Activated CD8-positive, alpha-beta memory T cell treated with anti-CD3 and anti-CD28 coated beads for 36 hours (primary cell): ENCODE results near the gene GAB2. TPM values are rescaled to one million over a fixed set of nuclear protein-coding genes. Genes with fewer than 3 reads are reported as not detected.
"Not testable (repeated sequence)": the region's sequence is repeated elsewhere in the genome, so short reads cannot be mapped to it uniquely, and the experiment has no call there.

Source experiments
- CTCF ChIA-PET: fragments of 350-600 bp; sonication (Branson Sonifier 250); formaldehyde crosslinking; loops from one replicate; lab custom pipeline; 2021; ENCODE audit warnings: antibody characterized with exemption; lab: Charles Lee
- POLR2A ChIA-PET: fragments of 350-600 bp; sonication (Branson Sonifier 250); formaldehyde crosslinking; loops from one replicate; lab custom pipeline; 2021; ENCODE audit warnings: antibody characterized with exemption; lab: Charles Lee
- total RNA-seq, 2 experiments: library from RNA; stranded (reverse); gene quantifications; one replicate each; pipeline ENCODE4 v1.2.3, GENCODE V29; 2021

GAB2 gene
- total RNA-seq, 2 experiments from 2014 or later, result 2.6 to 2.9 TPM

DNA sequence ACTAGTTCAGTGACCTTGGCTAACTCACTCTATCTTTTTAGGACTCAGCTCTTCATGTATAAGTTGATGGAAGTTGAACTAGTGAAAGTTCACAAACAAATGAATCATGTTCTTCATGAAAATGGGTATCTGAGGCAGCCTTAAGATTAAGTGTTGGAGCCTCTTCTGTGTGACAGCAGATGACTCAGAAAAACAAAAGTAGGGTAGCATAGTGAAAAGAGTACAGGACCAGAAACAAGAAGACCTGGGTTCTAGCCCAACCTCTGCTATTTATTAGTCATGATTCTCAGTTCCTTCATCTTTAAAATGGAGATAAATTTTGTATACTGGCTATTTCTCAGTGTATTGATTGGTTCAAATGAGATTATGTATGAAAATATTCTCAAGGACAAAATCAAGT lies 168.7 kb downstream of the GAB2 start:
- POLR2A ChIA-PET, result no interaction called here
- CTCF ChIA-PET, result no interaction called here

- CTCF ChIA-PET, result no interaction called here
- POLR2A ChIA-PET, result no interaction called here
Measured at GRCh38 chr11:78248191-78248590, 169.4 kb downstream of the GAB2 start.

- CTCF ChIA-PET, result interaction anchor here (0.7 kb wide), 2 partner anchors 176 to 241 kb away, joined by 3 to 4 read pairs; no protein-coding TSS in a partner anchor
Measured at GRCh38 chr11:78244546-78245255, 172.9 kb downstream of the GAB2 start.

DNA sequence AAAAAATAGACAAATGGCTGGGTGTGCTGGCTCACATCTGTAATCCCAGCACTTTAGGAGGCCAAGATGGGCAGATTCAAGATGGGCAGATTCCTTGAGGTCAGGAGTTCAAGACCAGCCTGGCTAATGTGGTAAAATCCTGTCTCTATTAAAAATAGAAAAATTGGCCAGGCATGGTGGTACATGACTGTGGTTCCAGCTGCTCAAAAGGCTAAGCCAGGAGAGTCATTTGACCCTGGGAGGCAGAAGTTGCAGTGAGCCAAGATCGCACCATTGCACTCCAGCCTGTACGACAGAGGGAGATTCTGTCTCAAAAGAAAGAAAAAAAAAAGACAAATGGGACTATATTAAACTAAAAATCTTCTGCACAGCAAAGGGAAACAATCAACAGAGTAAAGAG lies 173.5 kb downstream of the GAB2 start:
- ChIA-PET CTCF (interaction anchor here (0.7 kb wide), 2 partner anchors 177 to 240 kb away, joined by 3 to 4 read pairs; no protein-coding TSS in a partner anchor), POLR2A (no interaction called here)

More at GRCh38 chr11:78244546-78245255, 172.9 kb downstream of the GAB2 start:
- POLR2A ChIA-PET, result no interaction called here

DNA sequence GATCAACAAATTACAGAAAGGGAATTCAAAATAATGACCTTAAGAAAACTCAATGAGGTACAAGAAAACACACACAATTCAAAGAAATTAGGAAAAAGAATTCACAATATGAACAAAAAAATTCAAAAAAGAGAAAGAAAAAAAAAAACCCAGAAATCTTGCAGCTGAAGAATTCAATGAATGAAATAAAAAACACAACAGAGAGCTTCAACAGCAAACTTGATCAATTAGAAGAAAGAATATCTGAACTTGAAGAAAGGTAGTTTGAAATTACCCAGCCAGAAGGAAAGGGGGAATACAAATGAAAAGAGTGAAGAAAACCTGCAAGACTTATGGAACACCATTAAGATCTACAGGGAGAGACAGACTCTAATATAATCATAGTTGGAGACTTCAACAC lies 176.1 kb downstream of the GAB2 start:
- CTCF ChIA-PET, result no interaction called here
- POLR2A ChIA-PET, result no interaction called here

DNA sequence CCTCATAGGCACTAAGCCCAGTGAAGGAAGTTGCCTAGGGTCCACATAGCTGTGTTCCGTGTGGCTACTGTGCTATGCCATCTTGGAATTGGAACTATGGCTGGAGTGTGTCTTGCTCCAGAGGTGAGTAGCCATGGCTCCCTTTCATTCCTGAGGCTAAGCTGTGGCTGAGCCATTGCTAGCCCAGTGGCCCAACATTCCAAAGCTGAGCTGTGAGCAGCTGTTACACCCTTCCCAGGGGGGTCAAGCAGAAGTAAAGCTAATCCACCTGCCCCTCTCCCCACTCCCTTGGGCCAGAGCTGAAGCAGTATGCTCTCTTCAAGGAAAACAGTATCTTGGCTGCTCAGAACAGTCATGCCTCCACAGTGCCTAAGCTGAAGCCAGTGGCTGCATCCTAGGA lies 177.8 kb downstream of the GAB2 start:
- CTCF ChIA-PET, result interaction anchor here (1.0 kb wide), 1 partner anchor 99 kb away, joined by 3 read pairs; no protein-coding TSS in a partner anchor
- POLR2A ChIA-PET, result no interaction called here

- ChIA-PET POLR2A (interaction anchor here (0.6 kb wide), 1 partner anchor 103 kb away, joined by 3 read pairs; no protein-coding TSS in a partner anchor), CTCF (interaction anchor here (0.6 kb wide), 1 partner anchor 188 kb away, joined by 5 read pairs; no protein-coding TSS in a partner anchor)
Measured at GRCh38 chr11:78237293-78238046, 180.2 kb downstream of the GAB2 start.

- ChIA-PET CTCF (no interaction called here), POLR2A (no interaction called here)
Measured at GRCh38 chr11:78234006-78234405, 183.6 kb downstream of the GAB2 start.

DNA sequence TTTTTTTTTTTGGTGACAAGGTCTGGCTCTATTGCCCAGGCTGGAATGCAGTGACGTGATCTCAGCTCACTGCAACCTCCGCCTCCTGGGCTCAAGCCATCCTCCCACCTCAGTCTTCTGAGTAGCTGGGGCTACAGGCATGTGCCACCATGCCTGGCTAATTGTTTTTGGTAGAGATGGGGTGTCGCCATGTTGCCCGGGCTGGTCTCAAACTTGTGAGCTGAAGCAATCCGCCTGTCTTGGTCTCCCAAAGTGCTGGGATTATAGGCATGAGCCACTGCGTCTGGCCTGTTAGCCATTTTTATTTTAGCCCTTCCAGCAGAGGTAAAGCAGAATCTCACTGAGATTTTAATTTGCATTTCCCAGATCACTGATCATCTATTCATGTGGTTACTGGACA lies 184.6 kb downstream of the GAB2 start:
- POLR2A ChIA-PET, result not testable (repeated sequence)

GRCh38 chr11:78231962-78232501 lies 185.6 kb downstream of the GAB2 start:
- ChIA-PET CTCF (no interaction called here), POLR2A (no interaction called here)

More for the DNA sequence above, 184.6 kb downstream of the GAB2 start:
- CTCF ChIA-PET, result not testable (repeated sequence)

DNA sequence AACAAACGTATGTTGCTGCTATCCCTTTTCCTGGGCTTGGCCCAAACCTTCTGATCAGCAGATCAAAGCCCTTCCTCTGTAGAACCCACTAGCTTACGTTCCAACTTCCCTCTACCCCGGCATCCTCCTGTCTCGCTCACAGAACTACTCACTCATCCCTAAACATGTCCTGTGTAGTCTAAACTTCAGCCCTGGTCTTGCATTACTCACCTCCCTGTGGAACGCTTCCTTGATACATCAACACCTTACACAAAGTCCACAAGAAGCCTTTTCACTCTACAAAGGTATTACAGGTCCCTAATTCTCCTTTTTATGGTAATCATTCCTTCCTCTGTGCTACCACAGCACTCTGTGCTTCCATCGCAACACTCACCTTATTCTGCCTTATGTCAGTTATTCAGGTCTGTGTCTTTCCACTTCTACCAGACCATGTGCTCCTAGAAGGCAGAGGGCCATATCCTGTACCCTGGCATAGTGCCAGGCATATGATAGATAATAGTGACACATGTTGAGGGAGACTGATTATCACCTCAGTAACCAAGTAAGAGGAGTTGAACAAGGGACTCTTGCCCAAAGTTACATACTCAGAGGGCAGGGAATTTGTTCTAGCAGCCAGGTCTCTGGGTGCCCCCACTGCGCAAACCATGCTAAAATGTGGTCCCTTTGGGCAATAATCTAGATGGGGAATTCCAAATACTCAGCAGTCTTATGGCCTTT lies 187.3 kb downstream of the GAB2 start:
- POLR2A ChIA-PET, result no interaction called here
- CTCF ChIA-PET, result no interaction called here

GRCh38 chr11:78229106-78229505 lies 188.5 kb downstream of the GAB2 start:
- POLR2A ChIA-PET, result no interaction called here
- CTCF ChIA-PET, result no interaction called here

GRCh38 chr11:78228467-78228866 lies 189.2 kb downstream of the GAB2 start:
- ChIA-PET CTCF (interaction anchor here (0.6 to 1.7 kb wide), 6 partner anchors 187 to 336 kb away, joined by 3 to 5 read pairs (median 3); no protein-coding TSS in a partner anchor), POLR2A (no interaction called here)

DNA sequence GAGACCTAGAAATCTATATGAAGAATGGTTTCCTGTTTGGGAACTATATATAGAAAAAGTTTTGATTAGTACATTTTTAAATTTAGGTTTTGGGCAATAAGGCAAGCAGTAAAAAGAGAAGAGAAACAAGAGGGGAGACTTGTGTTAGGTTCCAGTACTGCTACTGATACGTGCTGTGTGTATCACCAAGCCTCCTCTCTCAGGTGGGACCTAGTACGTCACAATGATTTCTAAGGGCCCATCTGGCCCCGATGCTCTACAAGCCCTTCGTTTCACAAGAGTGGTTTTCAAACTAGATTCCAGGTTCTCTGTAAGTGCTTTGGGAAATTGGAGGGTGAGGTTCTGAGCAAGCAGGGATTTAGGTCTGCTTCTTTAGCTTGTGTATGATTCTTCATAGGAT lies 189.7 kb downstream of the GAB2 start:
- ChIA-PET POLR2A (no interaction called here), CTCF (interaction anchor here (0.6 to 1.7 kb wide), 7 partner anchors 72 to 337 kb away, joined by 3 to 5 read pairs (median 3); no protein-coding TSS in a partner anchor)

GRCh38 chr11:78226684-78227680 lies 190.6 kb downstream of the GAB2 start:
- POLR2A ChIA-PET, result no interaction called here
- CTCF ChIA-PET, result interaction anchor here (0.7 to 1.7 kb wide), 5 partner anchors 72 to 338 kb away, joined by 3 to 5 read pairs (median 3); no protein-coding TSS in a partner anchor

- CTCF ChIA-PET, result no interaction called here
- POLR2A ChIA-PET, result no interaction called here
Measured at GRCh38 chr11:78224906-78225420, 192.7 kb downstream of the GAB2 start.

DNA sequence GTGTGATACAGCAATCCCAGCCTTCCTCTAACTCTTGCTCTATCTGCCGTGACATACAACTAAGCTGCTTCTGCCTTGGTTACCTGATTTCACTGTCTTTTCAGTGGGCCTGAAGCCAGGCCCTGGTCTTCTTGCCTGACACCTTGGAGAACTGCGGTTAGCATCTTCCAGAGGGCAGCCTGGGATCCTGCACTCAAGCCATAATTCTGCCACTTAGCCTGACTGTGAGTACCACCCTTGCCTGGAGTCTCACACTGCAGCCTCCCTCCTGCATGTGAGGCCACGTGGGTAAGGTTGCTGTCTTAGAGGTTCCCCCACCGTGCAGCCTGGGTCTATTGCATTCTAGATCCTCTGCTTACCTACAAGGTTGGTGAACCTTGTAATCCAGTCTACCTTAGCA lies 193.1 kb downstream of the GAB2 start:
- CTCF ChIA-PET, result no interaction called here
- POLR2A ChIA-PET, result no interaction called here
